GM19372 (cell line): ENCODE measurements around the gene PAX9.
"Not testable (repeated sequence)": the region's sequence is repeated elsewhere in the genome, so short reads cannot be mapped to it uniquely, and the experiment has no call there.

ENCODE experiments used
- ATAC-seq: cut with Tn5 transposase; IDR thresholded peaks from one replicate; pipeline ENCODE4 v1.9.1; 2021; ENCODE audit warnings: mild to moderate bottlenecking, low read depth, moderate library complexity; ENCODE audit not compliant: unreplicated experiment

PAX9 gene

GRCh38 chr14:36667679-36668078 lies 6.0 kb downstream of the PAX9 start:
- ATAC-seq, result no peak

GRCh38 chr14:36671149-36671548 lies 9.5 kb downstream of the PAX9 start:
- ATAC-seq, result no peak

- no peak for ATAC-seq
Measured at GRCh38 chr14:36672095-36672494, 10.4 kb downstream of the PAX9 start.

GRCh38 chr14:36674659-36675058 lies 13.0 kb downstream of the PAX9 start:
- no peak for ATAC-seq

- no peak for ATAC-seq
Measured at GRCh38 chr14:36675581-36675980, 13.9 kb downstream of the PAX9 start.

- ATAC-seq, result no peak
Measured at GRCh38 chr14:36676236-36676635, 14.6 kb downstream of the PAX9 start.

- no peak for ATAC-seq
Measured at GRCh38 chr14:36682338-36682737, 20.7 kb downstream of the PAX9 start.

GRCh38 chr14:36683083-36683724 lies 21.5 kb downstream of the PAX9 start:
- no peak for ATAC-seq

- no peak for ATAC-seq
Measured at GRCh38 chr14:36684946-36685345, 23.3 kb downstream of the PAX9 start.

- ATAC-seq, result no peak
Measured at GRCh38 chr14:36690311-36691040, 28.8 kb downstream of the PAX9 start.

- ATAC-seq, result not testable (repeated sequence)
Measured at GRCh38 chr14:36699420-36699819, 37.8 kb downstream of the PAX9 start.

- no peak for ATAC-seq
Measured at GRCh38 chr14:36700651-36701050, 39.0 kb downstream of the PAX9 start.

GRCh38 chr14:36701132-36701531 lies 39.5 kb downstream of the PAX9 start:
- ATAC-seq, result no peak

GRCh38 chr14:36702474-36702873 lies 40.8 kb downstream of the PAX9 start:
- ATAC-seq, result no peak

- no peak for ATAC-seq
Measured at GRCh38 chr14:36707570-36707969, 45.9 kb downstream of the PAX9 start.

GRCh38 chr14:36713960-36714703 lies 52.5 kb downstream of the PAX9 start:
- ATAC-seq, result no peak

GRCh38 chr14:36716614-36717184 lies 55.0 kb downstream of the PAX9 start:
- ATAC-seq, result no peak

GRCh38 chr14:36717363-36717762 lies 55.7 kb downstream of the PAX9 start:
- no peak for ATAC-seq

GRCh38 chr14:36718216-36718615 lies 56.6 kb downstream of the PAX9 start:
- no peak for ATAC-seq

- no peak for ATAC-seq
Measured at GRCh38 chr14:36719823-36720222, 58.2 kb downstream of the PAX9 start.

- ATAC-seq, result no peak
Measured at GRCh38 chr14:36720657-36721056, 59.0 kb downstream of the PAX9 start.
